GM12872 (cell line): Measurements from ENCODE around the gene CLDN20.

Experiments used
- TF ChIP-seq, protein P1 (sequence below): IDR thresholded peaks from 3 replicates; pipeline ENCODE4 v1.5.1; 2011; ENCODE audit warnings: low read depth, mild to moderate bottlenecking, low read length, moderate library complexity; ENCODE audit not compliant: insufficient read depth

The CLDN20 gene

DNA sequence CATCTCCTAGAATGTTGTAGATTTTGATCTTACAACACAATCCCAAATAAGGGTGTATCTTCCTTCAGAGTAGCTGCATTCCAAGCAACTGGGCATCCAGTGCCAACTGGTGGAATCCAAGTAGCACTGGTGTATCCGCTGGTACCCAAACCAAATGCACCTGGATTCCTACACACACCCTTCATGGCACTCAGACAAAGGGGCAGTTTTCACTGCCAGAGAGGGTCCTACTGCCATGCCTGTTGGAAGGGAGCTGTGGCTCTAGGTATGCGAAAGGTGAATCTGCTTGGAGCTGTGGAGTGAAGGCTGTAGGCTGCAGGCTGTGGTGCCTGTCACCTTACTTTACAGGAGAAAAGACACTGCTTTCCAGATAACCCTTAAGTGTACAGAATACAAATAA is 17.0 kb upstream of the CLDN20 start:
- TF ChIP-seq, protein P1, sequence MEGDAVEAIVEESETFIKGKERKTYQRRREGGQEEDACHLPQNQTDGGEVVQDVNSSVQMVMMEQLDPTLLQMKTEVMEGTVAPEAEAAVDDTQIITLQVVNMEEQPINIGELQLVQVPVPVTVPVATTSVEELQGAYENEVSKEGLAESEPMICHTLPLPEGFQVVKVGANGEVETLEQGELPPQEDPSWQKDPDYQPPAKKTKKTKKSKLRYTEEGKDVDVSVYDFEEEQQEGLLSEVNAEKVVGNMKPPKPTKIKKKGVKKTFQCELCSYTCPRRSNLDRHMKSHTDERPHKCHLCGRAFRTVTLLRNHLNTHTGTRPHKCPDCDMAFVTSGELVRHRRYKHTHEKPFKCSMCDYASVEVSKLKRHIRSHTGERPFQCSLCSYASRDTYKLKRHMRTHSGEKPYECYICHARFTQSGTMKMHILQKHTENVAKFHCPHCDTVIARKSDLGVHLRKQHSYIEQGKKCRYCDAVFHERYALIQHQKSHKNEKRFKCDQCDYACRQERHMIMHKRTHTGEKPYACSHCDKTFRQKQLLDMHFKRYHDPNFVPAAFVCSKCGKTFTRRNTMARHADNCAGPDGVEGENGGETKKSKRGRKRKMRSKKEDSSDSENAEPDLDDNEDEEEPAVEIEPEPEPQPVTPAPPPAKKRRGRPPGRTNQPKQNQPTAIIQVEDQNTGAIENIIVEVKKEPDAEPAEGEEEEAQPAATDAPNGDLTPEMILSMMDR = no peak

DNA sequence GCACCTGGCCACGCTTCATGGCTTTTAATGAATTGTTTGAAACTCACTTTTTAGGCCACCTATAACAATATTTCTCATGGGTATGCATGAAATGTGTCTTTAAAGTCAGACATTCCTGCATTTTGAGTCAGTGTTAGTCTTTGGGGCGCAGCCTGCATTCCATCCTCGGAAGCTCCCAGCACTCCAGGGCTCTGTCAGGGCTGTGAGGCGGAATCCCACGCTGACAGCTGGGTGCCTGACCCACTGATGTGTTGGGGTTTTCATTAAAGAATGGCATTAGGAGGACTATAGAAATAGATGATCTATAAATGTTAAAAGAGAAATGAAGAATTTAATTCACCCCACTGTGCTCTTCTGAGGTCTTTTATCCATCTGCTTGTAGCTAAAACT is 16.2 kb upstream of the CLDN20 start:
- TF ChIP-seq, protein P1 = no peak

DNA sequence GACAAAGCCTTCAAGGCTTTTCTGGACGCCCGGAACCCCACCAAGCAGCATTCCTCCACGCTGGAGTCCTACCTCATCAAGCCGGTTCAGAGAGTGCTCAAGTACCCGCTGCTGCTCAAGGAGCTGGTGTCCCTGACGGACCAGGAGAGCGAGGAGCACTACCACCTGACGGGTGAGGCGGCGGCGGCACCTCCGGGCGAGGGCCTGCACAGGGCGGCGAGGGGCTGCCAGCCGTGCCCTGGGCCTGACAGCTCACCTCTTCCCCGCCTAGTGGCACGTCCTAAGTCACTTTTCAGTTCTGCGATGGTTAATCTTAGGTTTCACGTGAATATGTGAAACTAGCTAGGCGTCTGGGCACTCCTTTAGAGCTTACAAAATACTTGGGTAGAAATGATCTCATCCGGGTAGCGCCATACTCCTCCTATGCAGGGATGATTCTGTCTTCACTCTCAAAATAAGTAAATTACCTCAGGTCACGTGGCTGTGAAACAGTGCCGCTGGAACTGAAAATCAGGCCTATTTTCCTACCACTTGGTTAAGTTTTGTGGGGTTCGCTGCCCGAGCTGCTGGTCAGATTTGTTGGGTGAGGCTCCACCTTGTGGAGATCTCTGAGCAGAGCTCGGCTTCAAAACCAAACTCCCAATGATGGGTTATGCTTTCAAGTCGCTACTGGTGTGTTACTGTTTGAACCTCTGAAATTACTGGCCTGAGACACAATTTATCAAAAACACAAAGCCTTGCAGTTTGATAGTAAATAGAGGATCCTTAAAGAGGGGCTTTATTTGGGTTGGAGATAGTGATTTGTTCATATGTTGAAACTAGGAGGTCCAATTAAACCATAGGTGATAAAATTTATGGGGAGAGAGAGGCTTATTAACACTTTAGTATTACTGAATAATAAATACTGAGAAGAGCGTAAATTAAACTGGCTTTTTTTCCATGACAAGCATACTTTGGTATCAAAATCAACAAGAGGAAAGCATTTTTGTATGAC is 15.5 kb upstream of the CLDN20 start:
- TF ChIP-seq, protein P1 = peak; percentile 73

GRCh38 chr6:155250701-155251381 is 13.0 kb upstream of the CLDN20 start:
- TF ChIP-seq, protein P1 = no peak

- TF ChIP-seq, protein P1 = no peak
Observed at GRCh38 chr6:155252581-155252980, 11.2 kb upstream of the CLDN20 start.

DNA sequence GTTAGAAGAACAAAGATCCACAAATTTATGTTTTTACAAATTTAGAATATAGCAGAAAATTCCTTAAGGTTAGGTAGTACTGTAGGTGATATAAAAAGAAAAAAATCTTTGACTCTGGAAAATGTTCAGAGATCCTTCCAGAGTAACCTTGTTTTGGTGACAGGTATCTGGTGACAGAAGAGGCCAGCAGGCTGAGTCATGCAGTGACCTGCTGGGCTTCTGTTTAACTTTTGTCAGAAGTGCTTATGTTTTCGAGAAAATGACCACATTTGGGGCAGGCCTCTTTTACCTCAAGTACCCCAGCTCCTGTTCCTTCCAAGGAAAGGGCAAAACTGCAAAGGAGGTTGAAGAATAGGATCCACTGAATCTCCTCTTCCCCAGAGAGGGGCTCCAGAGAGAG is 10.5 kb upstream of the CLDN20 start:
- TF ChIP-seq, protein P1 = no peak

- TF ChIP-seq, protein P1 = no peak
Observed at GRCh38 chr6:155254139-155254538, 9.7 kb upstream of the CLDN20 start.
